ENCODE results near the gene CD320. TPM values are rescaled to one million over a fixed set of nuclear protein-coding genes. Genes with fewer than 3 reads are reported as not detected.

The CD320 gene
- total RNA-seq, 4 donors from 2014 or later = 49.8 to 85.3 (median 66.1) TPM

DNA sequence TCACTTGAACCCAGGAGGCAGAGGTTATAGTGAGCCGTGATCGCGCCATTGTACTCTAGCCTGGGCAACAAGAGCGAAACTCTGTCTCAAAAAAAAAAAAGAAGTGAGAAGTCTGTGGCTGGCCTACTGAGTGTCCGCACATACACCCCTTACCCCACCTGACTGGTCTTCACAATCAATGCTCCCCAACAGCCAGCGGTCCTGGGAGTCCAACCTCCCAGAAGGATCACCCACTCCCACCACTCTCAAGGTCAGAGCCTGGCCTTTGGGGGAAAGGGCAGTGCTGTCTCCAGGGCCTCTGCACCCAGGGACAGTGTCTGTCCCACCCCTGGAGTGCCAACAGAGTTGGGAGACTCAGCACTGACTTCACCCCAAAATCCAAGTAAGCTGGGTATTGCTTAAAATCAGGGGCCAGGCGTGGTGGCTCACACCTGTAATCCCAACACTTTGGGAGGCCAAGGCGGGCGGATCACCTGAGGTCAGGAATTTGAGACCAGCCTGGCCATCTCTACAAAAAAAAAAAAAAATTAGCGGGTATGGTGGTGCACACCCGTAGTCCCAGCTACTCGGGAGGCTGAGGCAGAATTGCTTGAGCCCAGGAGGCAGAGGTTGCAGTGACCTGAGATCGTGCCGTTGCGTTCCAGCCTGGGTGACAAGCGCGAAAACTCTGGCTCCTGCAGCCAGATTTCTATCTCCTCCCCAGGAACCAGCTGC, 2.3 kb upstream of the CD320 start:
- in situ Hi-C loops (cut with MboI; ENCODE audit: low sequenced_read_pairs in 4 of 4) (loop anchor here in 1 of 4 donors (5.0 kb wide), 1 partner anchor 43 kb away; no protein-coding TSS in a partner anchor), intact Hi-C loops (cut with DNase I; ENCODE audit: low total_unique reads) (no loop called here)
- Histone ChIP-seq H3K4me1 (peaks cover 27 to 31% of the 10 kb centered on the region in 2 donors), H3K4me3 (no peak overlapping the region), H3K9me3 (no peaks in the 10 kb centered on the region), H3K27ac (peak overlapping the region in 3 of 4 donors; percentile 45 to 69 (median 55)), H3K36me3 (peaks cover 0 to 25% of the 10 kb centered on the region in 2 donors), H3K27me3 (no peaks in the 10 kb centered on the region)
- TF ChIP-seq, protein P1, sequence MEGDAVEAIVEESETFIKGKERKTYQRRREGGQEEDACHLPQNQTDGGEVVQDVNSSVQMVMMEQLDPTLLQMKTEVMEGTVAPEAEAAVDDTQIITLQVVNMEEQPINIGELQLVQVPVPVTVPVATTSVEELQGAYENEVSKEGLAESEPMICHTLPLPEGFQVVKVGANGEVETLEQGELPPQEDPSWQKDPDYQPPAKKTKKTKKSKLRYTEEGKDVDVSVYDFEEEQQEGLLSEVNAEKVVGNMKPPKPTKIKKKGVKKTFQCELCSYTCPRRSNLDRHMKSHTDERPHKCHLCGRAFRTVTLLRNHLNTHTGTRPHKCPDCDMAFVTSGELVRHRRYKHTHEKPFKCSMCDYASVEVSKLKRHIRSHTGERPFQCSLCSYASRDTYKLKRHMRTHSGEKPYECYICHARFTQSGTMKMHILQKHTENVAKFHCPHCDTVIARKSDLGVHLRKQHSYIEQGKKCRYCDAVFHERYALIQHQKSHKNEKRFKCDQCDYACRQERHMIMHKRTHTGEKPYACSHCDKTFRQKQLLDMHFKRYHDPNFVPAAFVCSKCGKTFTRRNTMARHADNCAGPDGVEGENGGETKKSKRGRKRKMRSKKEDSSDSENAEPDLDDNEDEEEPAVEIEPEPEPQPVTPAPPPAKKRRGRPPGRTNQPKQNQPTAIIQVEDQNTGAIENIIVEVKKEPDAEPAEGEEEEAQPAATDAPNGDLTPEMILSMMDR (IDR thresholded peaks at IDR 0.05 in 4 of 5, conservative IDR thresholded peaks at IDR 0.05 in 1 of 5) = no peak
- TF ChIP-seq POLR2A (IDR thresholded peaks at IDR 0.05) = no peak
- no peak for ATAC-seq
- DNase-seq = peak in 1 of 2 donors; percentile 5

DNA sequence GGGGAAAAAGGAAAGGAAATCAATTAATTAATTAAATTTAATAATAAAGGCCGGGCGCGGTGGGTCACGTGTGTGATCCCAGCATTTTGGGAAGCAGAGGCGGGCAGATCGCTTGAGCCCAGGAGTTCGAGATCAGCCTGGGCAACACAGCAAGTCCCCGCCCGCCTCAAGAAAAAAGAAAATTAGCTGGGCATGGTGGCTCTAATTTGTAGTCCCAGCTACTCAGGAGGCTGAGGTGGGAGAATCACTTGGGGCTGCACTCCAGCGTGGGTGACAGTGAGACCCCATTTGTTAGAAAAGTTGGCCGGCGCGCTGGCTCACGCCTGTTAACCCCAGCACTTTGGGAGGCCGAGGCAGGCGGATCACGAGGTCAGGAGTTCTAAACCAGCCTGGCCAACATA, 733 bp upstream of the CD320 start:
- peak in 1 of 2 donors; percentile 9 for DNase-seq
- no peak for ATAC-seq
- H3K27ac ChIP-seq = peak overlapping the region; percentile 81 to 93 (median 84)
- intact Hi-C loops (cut with DNase I; ENCODE audit: low total_unique reads) (loop anchor here (1.0 to 5.0 kb wide), 2 partner anchors 12 to 203 kb away; partner anchors contain the start of genes NDUFA7, RPS28 and ZNF414), in situ Hi-C loops (cut with MboI; ENCODE audit: low sequenced_read_pairs in 4 of 4) (no loop called here)
- H3K36me3 ChIP-seq = peaks cover 0 to 10% of the 10 kb centered on the region in 2 donors
- peak overlapping the region; percentile 62 to 76 (median 66) for H3K4me3 ChIP-seq
- peaks cover 27 to 31% of the 10 kb centered on the region in 2 donors for H3K4me1 ChIP-seq
- no peaks in the 10 kb centered on the region for H3K9me3 ChIP-seq
- H3K27me3 ChIP-seq = no peaks in the 10 kb centered on the region
- no peak for TF ChIP-seq POLR2A (IDR thresholded peaks at IDR 0.05)
- TF ChIP-seq, protein P1 (IDR thresholded peaks at IDR 0.05 in 4 of 5, conservative IDR thresholded peaks at IDR 0.05 in 1 of 5) = no peak

DNA sequence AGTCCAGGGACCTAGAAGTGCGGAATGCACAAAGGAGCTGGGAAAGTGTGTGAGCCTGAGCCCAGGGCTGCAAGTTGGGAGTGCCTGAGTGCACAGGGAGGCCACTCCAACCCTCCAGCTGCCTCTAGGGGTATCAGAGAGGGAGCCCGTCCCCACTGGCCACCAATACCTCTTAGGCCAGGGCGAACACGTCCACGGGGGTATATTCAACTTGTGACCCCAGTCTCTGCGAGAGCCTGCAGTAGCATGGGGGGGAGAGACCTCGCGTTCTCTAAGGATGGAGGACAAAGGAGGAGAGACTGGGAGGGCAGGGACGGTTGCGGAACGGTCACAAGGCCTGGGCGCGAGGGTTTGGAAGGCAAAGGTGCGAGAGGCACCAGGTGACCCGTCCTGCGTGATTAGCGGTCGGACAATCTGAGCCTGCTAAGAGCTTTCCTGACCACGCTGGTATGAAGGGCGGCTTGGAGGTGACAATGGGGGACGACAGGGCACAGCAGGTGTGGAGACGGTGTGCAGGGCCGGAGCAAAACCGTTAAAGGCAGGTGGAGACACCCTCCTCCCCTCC, 676 bp downstream of the CD320 start:
- peak in 1 of 2 donors; percentile 27 for ATAC-seq
- Histone ChIP-seq H3K27ac (peak overlapping the region; percentile 81 to 93 (median 84)), H3K9me3 (no peaks in the 10 kb centered on the region), H3K4me3 (peak overlapping the region; percentile 62 to 76 (median 66)), H3K36me3 (peaks cover 0 to 5% of the 10 kb centered on the region in 2 donors), H3K4me1 (peaks cover 27 to 30% of the 10 kb centered on the region in 2 donors), H3K27me3 (no peaks in the 10 kb centered on the region)
- peak in 1 of 2 donors; percentile 24 for DNase-seq
- no peak for TF ChIP-seq POLR2A (IDR thresholded peaks at IDR 0.05)
- TF ChIP-seq, protein P1 (IDR thresholded peaks at IDR 0.05 in 4 of 5, conservative IDR thresholded peaks at IDR 0.05 in 1 of 5) = no peak
- intact Hi-C loops (cut with DNase I; ENCODE audit: low total_unique reads) = loop anchor here (5.0 kb wide), 1 partner anchor 205 kb away; the partner anchor contains the start of gene ZNF414
- in situ Hi-C loops (cut with MboI; ENCODE audit: low sequenced_read_pairs in 4 of 4) = no loop called here

DNA sequence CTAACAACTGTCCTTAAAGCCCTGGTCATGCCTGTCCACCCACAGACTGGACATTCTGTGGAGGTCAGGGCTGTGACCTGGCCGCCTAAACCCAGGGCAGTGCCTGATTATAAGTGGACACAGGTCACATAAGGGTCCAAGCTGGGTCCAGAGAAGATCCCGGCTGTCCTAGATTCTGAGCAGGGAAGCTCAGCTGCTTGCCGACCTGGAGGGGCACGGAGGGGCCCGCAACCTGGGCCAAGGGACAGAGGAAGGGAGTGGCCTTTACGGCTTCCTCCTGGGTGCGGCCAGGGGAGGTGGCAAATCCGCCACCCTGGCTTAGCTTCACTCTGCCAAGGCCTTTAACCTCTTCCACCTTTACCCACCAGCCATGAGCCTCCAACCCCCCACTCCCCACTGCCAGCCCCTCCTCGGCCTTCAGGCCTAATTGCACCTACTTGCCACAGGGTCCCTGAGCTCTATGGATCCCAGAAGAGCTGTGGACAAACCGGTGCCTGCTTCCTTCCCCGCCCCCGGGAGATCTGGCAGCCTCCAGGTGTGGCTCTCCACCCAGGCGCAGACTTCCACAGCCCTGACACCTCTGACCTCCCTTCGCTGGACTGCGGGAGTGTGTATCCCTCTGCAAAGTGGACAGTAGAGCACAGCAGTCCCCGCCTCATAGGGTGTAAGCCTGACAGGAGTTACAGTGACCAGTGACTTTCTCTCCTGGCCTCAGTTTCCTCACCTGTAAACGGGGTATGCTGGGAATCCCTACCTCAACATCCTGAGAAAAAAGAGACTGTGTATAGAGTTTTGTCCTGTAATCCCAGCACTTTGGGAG, 1.7 kb downstream of the CD320 start:
- Histone ChIP-seq H3K27ac (peak overlapping the region in 3 of 4 donors; percentile 35 to 93 (median 82)), H3K27me3 (no peaks in the 10 kb centered on the region), H3K4me1 (peaks cover 19 to 20% of the 10 kb centered on the region in 2 donors), H3K36me3 (peaks cover 0 to 10% of the 10 kb centered on the region in 2 donors), H3K4me3 (peak overlapping the region in 2 of 4 donors; percentile 62 to 63), H3K9me3 (no peaks in the 10 kb centered on the region)
- ATAC-seq (no peak), DNase-seq (peak in 1 of 2 donors; percentile 11)
- TF ChIP-seq POLR2A (IDR thresholded peaks at IDR 0.05) = no peak
- TF ChIP-seq, protein P1 (IDR thresholded peaks at IDR 0.05 in 4 of 5, conservative IDR thresholded peaks at IDR 0.05 in 1 of 5) = no peak
- in situ Hi-C loops (cut with MboI; ENCODE audit: low sequenced_read_pairs in 4 of 4) (no loop called here), intact Hi-C loops (cut with DNase I; ENCODE audit: low total_unique reads) (loop anchor here (5.0 kb wide), 1 partner anchor 206 kb away; the partner anchor contains the start of gene ZNF414)

Measured in gastrocnemius medialis (tissue), 4 donors.